ENCODE measurements around the gene KIAA1328.

Gene KIAA1328

GRCh38 chr18:37231251-37231650 lies 402.3 kb downstream of the KIAA1328 start:
- DNase-seq = no peak

GRCh38 chr18:37235583-37235982 lies 406.7 kb downstream of the KIAA1328 start:
- DNase-seq = no peak

DNA sequence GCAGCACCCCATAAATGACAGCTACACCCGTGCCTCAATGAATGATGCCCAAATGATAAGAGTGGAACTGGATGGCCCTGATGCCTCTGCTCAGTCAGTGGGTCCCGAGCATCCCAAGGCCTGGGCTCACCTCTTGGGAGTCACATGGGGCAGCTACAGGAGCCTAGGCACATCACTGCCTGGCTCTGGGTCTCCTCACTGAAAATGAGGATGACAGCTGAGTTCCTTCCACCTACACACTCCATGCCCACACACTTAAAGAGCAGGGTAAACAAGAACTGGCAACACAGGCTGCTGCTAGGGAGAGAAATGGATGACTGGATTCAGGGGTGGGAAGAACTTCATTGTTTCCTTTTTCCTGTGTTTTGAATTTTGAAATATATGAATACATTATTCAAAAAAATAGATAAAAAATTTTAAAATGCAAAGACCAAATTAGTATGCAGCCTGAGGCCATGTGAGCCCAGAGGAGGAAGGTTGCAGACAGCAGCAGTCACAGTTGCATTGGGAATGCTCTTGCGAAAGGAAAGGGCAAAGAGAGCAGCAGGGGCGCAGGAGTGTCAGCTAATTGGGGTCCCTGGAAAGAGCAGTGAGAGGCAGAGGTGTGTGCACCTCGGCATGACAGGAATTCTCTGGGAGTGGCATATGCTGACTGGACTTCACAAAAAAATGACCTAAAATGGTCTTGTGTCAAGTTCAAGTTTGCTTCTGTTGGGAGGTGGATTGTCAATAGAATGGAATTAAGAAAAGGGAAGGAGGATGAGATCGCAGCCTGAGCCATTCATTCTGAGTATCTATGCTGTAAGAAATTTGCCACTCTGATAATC lies 409.6 kb downstream of the KIAA1328 start:
- no peak for DNase-seq

- DNase-seq = no peak
Observed at GRCh38 chr18:37242091-37242490, 413.2 kb downstream of the KIAA1328 start.

DNA sequence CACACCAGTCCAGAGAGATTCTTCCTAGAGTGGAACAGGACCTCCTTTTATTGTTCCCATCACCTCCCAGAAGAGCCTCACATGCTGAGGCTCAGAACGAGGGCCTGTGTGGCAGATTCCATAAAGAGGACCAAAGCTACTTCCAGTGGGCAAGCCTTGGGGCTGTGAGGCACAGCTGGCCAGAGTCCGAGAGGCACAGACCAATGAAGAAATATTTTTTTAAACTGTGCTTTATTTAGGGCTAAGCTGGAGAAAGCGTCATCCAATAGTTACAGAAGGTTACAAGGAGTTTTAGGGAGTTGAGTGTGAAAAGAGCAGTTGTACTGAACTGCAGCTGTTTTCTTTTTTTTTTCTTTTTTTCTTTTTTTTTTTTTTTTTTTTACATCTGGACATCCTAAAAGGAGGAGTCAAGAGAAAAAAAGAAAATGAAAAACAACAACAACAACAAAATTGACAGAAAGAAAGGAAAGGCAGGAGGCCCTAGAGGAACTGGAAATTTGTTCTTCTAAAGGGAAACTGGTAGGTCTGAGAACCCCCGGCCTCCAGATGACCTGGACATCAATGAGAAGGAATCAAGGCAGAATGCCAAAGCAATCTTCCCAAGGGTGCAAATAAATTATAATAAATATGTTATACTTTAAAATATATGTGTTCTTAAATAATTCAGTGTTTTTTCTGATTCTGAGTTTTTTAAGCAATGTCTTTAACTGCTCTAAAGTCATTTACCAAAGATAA lies 414.1 kb downstream of the KIAA1328 start:
- no peak for DNase-seq

- no peak for DNase-seq
Observed at GRCh38 chr18:37243741-37244140, 414.8 kb downstream of the KIAA1328 start.

DNA sequence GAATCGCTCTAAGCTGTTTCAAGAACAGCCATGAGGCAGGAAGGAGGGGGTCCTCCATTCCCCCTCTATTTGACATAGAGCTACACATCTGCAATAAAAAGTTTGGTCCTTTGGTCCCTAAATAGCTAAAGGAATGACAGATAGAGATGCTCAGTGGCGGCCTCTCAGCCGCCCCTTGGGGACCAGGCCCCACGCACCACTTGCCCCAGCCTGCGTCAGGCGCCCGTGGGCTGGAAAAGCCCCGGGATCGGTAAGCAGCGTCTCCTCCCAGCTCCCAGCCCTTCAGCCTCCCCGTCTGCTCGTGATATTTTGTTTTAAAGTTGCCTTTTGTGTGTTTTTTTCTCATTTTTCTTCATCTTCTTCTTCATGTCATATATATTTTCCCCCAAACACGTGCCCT lies 415.7 kb downstream of the KIAA1328 start:
- DNase-seq = no peak

DNA sequence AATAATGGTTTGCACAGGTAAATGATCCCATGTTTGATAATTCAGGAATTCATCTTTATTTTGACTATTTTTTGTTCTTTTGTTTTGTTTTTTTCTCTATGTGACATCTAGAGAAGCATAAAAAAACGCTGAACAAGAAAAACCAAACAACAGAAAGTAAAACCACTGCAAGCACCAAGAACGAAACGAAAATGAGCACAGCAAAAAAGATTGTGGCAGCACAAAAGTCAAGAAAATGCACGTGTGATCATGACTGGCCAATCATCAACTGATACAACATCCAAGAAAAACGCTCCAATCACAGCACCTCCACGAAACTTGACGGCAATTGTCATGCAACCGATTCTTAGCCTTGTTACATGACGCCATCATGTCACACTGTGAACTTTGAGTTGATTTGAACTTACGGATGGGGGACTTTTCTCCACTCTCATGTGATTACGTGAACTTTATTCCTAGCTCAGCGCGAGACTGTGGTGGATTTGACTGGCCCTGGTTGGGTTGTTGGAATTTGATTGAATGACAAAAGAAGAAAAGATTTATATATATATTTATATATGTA lies 417.9 kb downstream of the KIAA1328 start:
- DNase-seq = no peak

DNA sequence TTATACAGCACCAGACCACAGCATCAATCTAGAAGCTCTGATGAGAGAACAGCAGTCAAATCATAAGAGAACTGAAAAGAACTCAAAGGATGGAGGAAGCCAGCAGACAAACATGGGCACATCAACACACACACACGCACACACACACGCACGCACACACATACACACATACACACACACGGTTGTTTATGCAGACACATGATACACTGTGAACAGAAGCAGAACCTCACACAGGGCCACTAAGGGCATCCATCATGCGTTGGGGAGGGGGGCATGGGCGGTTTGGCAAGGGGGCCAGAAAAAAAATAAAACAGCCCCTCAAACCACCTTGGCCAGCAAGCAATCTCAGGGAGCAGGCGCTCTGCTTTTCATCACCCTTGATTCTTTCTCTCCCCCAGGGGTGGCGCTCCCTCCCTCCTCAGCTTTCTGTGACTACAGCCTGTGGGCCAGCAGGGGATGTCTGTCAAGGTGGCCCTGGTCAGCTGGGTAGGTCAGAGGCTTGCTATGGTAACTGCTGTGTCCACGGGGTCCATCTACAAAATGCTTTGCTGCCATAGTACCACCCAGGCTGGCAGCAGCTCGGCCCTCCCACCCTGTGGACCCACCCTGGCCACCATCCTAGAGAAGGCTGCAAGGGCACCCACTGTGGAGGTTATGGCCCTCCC lies 418.7 kb downstream of the KIAA1328 start:
- DNase-seq = no peak

DNA sequence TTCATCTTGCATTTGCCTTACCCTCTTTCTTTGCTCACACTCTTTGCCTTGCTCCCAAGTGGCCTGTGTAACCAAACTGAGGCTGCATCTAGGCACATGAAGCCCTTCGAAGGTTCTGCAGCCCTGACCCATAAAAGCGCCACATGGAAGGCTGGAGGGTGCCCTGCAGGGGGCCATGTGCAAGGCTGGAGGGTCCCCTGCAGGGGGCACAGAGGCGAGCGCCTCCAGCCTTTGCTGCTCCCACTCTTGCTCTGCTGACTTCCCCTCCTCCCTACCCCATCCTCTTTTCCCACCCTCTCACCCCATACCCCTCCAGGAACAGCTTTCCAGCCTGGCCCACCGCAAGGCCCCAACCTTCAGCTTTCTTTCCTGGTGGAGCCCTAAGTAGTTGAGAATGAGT lies 419.4 kb downstream of the KIAA1328 start:
- no peak for DNase-seq

GRCh38 chr18:37249171-37249886 lies 420.4 kb downstream of the KIAA1328 start:
- DNase-seq = no peak

DNA sequence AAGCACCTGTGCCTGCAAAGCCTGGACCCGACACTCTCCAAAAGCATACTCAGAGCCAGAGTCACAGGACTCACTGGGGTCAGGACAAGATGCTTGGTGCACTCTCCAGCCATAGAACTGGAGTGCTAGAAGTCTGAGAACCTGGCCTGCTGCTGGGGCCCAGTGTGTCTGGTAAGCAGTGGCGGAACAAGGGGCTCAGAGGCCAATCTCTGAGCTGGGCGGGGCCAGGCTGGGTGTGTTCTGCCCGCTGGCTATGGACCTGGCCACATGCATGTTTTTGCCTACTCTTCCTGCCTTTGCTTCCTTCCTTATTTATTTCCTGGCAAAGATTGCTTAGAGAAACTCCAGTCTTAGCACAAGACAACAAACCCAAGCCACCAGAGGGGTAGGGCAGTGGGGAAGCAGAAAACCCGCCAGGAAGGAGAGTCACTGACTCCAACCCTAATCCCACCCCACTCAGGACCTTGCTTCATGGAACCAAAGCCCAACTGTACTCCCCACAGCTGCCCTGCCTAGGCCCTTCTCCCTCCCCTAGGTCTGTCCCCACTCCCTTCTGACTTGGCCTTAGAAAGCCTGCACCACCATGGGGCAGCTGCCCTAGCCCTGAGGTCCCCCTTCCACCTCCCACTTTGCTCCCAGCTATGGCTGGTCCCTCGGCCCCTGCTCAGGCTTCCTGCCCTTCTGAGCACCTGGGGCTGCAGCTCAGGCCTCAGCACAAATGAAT lies 421.1 kb downstream of the KIAA1328 start:
- no peak for DNase-seq

DNA sequence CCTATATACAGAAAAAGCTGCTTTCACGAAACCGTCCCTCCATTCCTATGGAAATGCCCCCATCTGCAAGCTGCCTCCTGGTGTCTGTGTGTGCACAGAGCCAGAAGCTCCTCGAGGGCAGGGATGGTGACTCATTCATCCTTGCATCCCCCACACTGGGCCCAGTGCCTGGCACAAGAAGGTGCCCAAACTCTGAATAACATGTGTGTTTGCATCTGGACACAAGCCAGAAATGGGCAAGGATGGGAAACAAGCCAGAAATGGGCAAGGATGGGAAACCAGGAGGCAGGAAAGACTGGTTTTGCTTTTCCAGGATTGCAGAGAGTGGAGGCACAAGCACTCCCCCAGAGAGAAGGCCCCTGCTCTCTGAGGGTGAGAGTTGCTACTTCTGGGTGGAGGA lies 422.8 kb downstream of the KIAA1328 start:
- no peak for DNase-seq

GRCh38 chr18:37252342-37252741 lies 423.4 kb downstream of the KIAA1328 start:
- no peak for DNase-seq

DNA sequence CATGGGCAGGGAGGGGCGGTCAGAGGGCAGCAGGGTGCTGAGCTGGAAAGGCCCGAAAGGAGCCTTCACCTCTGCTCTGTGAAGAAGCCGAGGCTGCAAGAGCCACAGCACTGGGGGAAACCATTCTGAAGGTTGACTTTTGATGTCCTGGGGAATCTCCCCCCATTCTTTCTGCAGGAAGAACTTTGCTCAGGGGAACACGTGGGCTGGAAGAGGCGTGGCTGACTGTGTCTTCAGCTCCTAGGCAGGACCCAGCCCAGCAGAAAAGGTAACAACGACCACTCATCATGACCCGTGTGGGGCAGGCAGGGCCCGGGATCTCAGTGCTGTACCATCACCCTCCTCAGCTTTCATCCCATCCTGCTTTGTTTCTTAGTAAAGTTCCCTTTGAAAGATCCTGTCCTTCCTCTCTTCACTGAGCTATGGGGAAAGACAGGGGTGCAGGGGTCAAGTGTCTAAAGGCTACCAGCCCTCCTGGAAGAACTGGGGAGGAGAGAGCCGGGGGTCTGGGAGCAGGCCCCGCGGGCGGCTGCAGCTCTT lies 424.0 kb downstream of the KIAA1328 start:
- DNase-seq = no peak

DNA sequence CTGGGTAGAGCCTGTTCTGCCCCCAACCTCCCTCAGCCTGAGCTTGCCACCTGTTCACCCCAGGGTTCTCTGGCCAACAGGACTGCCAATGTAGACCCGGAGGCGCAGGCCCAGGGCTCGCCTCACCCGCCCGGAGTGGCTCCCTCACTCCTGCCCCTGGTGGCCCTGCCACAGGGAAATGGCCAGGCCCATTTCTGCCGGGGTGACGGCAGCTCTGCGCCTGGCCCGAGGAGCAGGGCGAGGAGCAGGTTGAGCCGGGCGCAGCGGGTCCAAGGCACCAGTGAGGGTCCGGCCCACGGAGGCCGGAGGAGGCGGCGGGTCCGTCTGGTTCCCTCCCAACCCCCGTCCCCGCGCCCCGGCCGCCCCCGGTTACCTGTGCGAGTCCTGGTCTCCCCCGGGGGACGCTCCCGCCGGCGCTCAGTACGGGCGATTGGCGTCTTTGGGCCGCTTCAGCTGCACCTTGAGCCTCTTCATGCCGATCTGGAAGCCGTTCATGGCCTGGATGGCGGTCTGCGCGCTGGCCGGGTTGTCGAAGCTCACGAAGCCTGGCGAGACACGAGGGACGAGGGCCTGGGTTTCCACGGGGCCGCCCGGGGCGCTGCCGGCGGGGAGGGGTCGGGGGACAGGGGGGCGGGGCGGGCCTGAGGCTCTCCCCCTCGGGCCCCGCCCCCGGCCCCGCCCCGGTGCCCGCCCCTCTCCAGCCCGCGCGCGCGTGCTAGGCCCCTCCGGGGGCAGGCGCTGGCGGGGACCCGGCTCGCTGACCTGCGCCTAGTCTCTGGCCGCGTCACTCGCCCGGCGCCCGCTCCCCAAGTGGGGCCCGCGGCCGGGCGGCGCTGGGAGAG lies 424.7 kb downstream of the KIAA1328 start:
- DNase-seq = no peak

GRCh38 chr18:37254236-37254754 lies 425.4 kb downstream of the KIAA1328 start:
- DNase-seq = no peak

GRCh38 chr18:37254973-37255372 lies 426.0 kb downstream of the KIAA1328 start:
- no peak for DNase-seq

- no peak for DNase-seq
Observed at GRCh38 chr18:37258131-37258530, 429.2 kb downstream of the KIAA1328 start.

GRCh38 chr18:37258819-37259218 lies 429.9 kb downstream of the KIAA1328 start:
- DNase-seq = no peak

- DNase-seq = no peak
Observed at GRCh38 chr18:37259711-37260110, 430.8 kb downstream of the KIAA1328 start.
